SKM-1 (cell line): Measurements from ENCODE around the gene TNC.

Source experiments
- DNase-seq: peaks from one replicate; lab custom pipeline; 2025; ENCODE audit not compliant: unreplicated experiment; lab: John Stamatoyannopoulos, UW

TNC gene

GRCh38 chr9:115058175-115058574 lies 59.8 kb downstream of the TNC start:
- no peak for DNase-seq

- DNase-seq, result no peak
Measured at GRCh38 chr9:115057559-115057958, 60.4 kb downstream of the TNC start.

GRCh38 chr9:115050002-115050490 lies 67.9 kb downstream of the TNC start:
- DNase-seq, result no peak

- no peak for DNase-seq
Measured at GRCh38 chr9:115046824-115047223, 71.1 kb downstream of the TNC start.

GRCh38 chr9:115046199-115046598 lies 71.8 kb downstream of the TNC start:
- DNase-seq, result no peak

DNA sequence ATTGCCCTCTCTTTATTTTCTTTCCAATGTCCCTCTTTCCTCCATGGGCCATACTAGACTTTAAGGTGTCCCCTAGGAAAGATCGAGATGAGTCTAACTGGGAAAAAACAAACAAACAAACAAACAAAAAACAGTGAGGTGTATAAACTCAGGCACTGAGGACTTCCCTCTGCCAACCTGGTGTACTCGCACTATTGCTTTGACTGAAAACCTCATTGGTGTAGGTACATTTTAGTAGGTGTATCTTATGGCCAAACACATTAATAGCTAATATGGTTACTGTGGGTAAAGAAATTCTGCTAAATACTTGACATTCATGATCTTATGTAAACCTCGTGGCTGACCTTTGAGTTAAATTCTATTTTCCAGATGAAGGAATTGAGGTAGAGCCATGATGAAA lies 74.3 kb downstream of the TNC start:
- no peak for DNase-seq

DNA sequence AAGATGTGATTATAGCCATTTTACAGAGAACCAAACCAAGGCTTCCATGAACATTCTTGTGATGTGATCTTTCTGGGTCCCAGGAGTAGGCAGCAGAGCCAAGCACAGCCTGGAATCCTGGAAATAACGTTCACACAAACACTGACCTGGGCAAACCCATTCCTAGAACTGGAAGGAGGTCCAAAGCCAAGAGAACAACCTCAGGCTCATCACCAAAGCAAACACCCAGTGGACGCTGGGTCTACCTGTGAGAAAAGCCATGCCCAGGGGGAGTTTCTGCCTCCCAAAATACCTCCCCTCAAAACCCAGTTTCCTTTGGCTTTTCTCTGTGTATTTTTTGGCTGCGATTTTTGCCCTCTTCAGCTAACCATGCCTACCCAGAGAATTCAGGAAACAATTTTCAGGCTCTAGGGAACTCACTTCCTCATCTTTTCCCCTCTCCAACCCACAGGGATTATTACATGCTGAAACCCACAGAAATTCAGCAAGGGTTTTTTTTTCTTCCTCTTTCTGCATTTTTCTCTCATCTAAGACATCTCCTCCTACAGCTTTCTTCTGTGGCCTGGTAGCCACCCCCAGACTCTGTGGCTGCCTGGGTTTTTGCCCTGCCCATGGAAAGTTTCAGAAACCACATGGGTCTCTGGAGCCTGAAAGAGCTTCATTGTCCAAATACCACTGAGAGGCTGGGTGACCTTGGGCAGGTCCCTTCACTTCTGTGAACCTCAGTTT lies 75.0 kb downstream of the TNC start:
- peak; percentile 6 for DNase-seq

DNA sequence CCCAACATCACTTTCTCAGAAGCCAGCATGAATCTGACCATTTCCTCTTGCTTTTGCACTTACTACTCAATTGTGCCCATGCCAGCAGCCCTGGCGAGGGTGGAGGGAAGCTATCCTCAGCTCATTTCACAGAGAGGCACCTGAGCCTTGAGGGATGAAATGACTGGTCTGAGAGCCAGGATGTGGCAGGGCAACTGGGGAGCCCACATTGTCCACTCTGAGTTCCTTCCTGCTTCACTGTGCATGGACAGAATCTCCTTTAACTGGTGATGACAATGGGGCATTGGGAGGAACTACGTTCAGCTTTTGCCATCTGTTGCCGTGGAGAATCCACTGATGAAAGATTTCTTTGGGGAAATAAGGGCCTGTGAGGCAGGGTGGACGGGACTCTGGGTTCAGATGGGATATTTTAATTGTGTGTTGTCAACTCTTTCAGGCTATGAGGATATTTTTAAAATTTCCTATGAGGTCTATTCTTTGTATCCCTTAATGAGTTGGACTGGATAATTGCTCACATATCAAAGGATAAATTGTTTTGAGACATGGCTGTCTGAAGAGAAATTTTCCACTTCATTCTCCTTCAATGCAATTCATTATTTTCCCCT lies 78.3 kb downstream of the TNC start:
- DNase-seq, result no peak

- no peak for DNase-seq
Measured at GRCh38 chr9:115038178-115038577, 79.8 kb downstream of the TNC start.

GRCh38 chr9:115036691-115037090 lies 81.3 kb downstream of the TNC start:
- DNase-seq, result no peak

DNA sequence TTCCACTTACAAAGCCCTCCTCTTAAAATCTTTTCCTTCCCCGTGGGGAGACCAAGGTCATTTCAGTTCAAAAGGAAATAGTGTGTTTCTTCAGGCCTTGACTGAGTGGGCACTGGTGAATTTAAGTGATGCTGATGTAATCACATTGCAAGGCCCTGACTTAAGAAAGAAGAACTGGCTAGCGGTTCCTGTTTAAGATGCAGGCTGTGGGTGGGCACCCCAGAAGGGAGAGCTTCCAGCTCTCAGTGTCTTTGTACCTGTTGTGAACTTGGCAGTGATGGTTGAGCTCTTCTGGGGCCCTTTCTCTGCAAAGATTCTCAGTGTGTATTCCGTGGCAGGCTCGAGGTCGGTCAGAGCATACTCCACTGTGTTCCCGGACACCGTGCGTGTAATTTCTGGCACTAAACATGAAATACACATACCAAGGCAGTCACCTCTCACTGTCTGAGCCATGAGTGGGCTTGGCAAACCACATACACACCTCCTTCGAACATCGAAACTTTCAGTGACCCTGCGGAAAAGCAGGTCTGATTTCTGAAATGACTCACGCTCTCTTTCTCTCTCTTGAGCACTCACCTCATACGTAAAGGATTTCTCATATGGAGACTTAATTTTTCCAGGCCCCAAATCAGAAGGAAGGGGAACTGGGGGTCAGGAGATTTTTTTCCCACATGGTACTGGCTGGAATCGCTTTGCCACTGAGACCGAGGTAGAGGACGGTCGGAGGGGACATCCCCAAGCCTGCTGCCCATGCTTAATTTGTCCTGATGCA lies 81.9 kb downstream of the TNC start:
- peak; percentile 7 for DNase-seq

DNA sequence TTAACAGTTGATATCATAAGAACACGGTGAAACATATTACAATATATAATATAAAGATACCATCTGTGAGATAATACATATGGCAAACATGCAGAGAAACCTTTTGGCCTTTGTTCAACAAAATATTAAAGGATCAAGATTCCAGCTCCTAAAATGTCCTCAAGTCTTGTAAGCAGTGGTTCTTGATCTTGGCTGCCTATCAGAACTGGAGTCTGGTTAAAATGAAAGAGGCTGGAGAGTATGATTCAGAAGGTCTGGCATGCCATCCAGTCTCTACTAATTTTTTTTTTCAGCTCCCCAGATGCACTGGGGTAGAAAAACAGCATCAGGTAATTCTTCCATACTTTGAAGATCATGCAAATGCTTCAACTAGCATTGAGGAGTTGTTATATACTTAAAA lies 83.2 kb downstream of the TNC start:
- no peak for DNase-seq

GRCh38 chr9:115033800-115034199 lies 84.2 kb downstream of the TNC start:
- no peak for DNase-seq

- no peak for DNase-seq
Measured at GRCh38 chr9:115032296-115032695, 85.7 kb downstream of the TNC start.

- DNase-seq, result no peak
Measured at GRCh38 chr9:115030006-115030405, 88.0 kb downstream of the TNC start.

DNA sequence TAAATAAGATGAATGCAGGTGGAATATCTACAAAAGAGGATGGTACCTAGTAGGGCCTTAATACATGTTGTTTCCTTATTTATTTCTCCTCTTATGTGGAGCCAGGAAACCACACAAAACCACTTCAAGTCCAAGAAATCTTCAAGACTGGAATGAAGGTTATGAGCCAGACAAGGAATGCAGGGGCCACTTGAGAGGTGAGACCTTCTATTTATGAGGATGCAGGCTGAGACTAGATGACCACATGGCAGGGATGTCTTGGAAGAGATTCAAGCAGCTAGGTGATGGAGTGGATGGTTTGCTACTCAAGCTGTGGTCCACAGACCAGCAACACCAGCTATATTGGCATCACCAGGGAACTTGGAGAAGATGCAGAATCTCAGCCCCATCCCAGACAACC lies 92.2 kb downstream of the TNC start:
- no peak for DNase-seq

- no peak for DNase-seq
Measured at GRCh38 chr9:115024925-115025535, 92.9 kb downstream of the TNC start.

GRCh38 chr9:115022760-115023434 lies 95.1 kb downstream of the TNC start:
- DNase-seq, result no peak

DNA sequence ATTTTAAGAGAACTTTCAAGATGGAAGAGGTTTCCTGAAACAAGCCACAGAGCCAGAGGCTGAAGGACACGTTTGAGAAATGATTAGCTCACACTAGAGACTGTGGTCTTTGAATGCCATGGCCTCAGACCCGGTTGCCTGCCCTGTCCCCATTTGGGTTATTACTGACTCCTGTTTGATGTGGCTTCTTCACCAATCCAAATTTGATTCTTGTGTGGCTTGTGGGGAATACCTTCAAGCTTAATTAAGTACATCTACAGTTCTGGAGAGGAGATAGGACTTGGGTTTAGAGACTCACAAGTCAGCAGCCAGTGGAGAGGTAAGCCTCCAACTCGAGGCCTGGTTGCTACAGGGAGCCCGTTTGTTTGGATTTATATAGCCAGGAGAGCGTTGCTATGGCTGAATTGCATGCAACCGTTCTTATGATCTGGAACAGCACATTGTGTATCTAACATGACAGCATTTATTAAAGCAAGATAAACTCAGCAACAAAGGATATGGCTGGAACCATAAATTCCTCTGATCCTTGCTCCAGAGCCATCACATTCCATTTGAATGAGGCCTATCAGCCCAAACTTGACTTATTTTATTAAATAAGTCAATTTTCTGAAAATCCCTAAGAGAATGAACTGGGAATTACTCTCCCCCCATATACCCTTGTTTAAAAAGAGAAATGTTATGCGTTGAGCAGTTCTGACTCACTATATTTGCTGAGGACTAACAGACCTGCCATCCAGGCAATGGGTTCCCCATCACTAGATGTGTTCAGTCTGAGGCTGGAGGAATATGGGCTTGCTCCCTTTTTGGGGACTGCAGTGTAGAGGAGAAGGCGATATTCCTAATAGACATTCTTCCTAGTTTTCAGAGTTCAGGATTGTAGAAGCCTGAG lies 99.2 kb downstream of the TNC start:
- no peak for DNase-seq

- no peak for DNase-seq
Measured at GRCh38 chr9:115016344-115016743, 101.6 kb downstream of the TNC start.
